ENCODE results near the gene PHACTR1.
A peak's percentile ranks its signal among the peaks of the same experiment; 100 is the strongest.

Gene PHACTR1

DNA sequence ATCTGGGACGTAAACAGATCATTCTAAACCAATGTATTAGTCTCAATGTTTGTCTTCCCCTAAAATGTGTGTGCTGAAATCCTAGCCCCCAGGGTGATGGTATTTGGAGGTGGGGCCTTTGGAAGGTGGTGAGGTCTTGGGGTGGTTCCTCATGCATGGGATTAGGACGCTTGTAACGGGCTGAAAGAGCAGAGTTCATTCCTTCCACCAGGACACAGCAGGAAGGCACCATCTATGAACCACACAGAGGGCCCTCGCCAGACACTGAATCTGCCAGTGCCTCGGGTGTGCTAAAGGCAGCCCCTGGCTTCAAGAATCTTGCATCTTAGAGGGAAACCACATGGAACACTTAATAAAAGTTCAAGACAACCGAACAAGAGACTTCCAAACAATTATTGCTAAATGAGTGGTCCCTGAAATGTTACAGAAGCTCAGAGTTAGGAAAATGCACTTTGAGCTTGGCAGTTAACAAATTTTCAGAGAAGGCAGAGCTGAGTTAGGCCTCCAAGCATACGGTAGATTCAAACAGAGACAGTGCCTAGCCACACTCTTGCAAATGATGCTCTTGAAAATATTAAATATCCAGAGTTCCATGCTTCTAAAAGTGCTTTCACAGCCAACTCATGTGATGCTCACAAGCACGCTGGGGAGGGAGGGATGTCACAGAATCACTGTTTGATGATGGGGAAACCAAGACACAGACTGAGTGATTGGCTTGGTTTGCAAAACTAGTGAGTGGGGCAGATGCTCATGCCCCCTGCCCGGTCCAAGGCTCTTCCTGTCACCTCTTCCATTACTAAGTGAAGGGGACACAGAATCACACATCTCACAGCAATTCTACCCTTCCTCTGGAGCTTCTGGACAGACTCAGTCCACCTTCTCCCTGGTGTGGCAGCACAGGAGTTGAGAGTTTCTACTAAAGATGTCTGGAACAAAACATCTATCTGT is 584.4 kb downstream of the PHACTR1 start:
- Histone ChIP-seq H3K27ac (ENCODE audit: low read depth, low read length) (no peak overlapping the region), H3K27me3 (ENCODE audit: control insufficient read depth in 1 of 2, insufficient read depth in 2 of 2, low read length in 2 of 2) (no peaks in the 10 kb centered on the region), H3K9ac (ENCODE audit: low read length) (no peak overlapping the region), H3K4me1 (ENCODE audit: insufficient read depth, low read length) (peaks cover 8% of the 10 kb centered on the region), H3K4me3 (ENCODE audit: low read depth in 1 of 2, low read length in 2 of 2) (no peak overlapping the region), H3K36me3 (ENCODE audit: insufficient read depth, low read length) (peaks cover 19% of the 10 kb centered on the region), H3K9me3 (ENCODE audit: low read length) (no peaks in the 10 kb centered on the region)

DNA sequence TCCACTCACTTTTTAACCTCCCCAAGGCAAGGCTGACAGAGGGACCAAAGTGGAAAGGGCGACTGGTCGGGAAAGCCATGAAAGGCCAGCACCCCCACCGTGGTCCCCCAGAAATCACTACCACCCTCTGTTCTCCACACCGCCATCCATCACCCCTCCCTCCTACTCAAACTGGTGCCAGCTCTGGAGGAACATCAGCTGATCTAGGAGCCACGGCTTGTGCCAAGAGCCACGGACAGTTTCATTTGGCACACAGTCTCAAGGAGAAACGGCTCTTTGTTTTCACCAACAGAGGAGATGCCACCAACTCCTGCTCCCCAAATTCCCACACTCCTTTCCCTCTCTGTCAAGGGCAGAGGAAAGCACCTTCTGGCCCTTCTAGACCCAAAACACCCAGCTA is 585.7 kb downstream of the PHACTR1 start:
- peaks cover 8% of the 10 kb centered on the region for H3K4me1 ChIP-seq (ENCODE audit: insufficient read depth, low read length)

DNA sequence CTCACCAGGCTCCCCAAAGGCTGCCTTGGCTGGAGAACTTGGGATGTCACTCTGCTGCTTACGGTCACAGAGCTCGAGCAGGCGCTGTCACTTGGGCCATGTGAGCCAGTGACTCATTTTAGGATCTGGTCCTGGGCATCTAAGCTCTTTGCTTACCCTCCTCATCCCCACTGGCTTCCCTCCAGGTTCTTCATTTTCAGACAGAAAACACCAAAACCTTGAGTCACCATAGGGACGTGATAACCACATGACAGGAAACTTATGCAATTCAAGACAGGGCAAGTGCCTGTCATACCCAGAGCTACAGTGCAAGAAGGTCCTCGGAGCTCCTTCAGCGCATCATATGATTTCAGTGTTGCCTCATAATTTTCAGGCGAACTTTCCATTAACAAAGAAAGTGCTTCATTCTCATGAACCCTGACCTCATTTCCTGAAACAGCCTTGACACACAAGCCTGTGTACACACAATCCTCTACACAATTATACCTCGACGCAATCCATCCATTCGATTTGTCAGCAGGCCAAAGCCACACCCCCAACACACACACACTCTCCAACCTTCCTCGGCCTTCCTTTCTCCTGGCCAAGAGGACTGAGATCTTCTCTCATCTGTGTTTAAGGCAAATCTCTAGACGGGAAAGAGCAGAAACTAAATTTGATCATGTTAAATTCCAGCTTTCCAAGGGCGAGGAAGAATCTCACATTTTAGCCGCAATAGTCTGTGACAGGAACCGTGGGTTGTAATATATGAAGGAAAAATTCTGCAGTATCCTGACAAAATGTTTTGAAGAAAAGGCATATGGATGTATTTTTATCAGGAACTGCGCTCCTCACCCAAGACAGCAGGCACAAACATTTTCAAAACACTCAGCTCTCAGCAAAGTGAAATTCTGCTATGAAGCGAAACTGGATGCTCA is 586.4 kb downstream of the PHACTR1 start:
- H3K9ac ChIP-seq (ENCODE audit: low read length), result no peak overlapping the region
- no peak overlapping the region for H3K4me3 ChIP-seq (ENCODE audit: low read depth in 1 of 2, low read length in 2 of 2)
- H3K9me3 ChIP-seq (ENCODE audit: low read length), result no peaks in the 10 kb centered on the region
- H3K36me3 ChIP-seq (ENCODE audit: insufficient read depth, low read length), result peaks cover 25% of the 10 kb centered on the region
- H3K27me3 ChIP-seq (ENCODE audit: control insufficient read depth in 1 of 2, insufficient read depth in 2 of 2, low read length in 2 of 2), result no peaks in the 10 kb centered on the region
- peak overlapping the region; percentile 53 for H3K27ac ChIP-seq (ENCODE audit: low read depth, low read length)
- H3K4me1 ChIP-seq (ENCODE audit: insufficient read depth, low read length), result peaks cover 8% of the 10 kb centered on the region

More for the DNA sequence above, 585.7 kb downstream of the PHACTR1 start:
- Histone ChIP-seq H3K27me3 (ENCODE audit: control insufficient read depth in 1 of 2, insufficient read depth in 2 of 2, low read length in 2 of 2) (no peaks in the 10 kb centered on the region), H3K36me3 (ENCODE audit: insufficient read depth, low read length) (peaks cover 25% of the 10 kb centered on the region), H3K4me3 (ENCODE audit: low read depth in 1 of 2, low read length in 2 of 2) (no peak overlapping the region), H3K9ac (ENCODE audit: low read length) (no peak overlapping the region), H3K27ac (ENCODE audit: low read depth, low read length) (peak overlapping the region; percentile 61), H3K9me3 (ENCODE audit: low read length) (no peaks in the 10 kb centered on the region)

DNA sequence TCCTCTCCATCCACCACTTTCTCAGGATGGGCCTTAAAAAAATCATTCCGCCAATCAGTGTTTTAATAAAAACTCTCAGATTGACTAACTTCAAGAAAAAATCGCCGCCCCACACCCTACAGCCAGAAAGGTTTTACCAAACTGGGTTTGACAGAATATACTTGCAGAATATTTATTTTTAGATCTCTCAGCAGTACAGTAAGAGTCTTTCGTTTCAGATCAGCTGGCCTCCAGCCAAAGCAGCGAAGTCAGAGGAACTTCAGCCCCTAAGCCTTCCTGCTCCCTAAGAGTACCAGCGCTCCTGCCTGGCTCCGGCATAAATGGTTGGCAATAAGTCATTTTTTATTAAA is 587.1 kb downstream of the PHACTR1 start:
- H3K9me3 ChIP-seq (ENCODE audit: low read length), result no peaks in the 10 kb centered on the region
- no peak overlapping the region for H3K9ac ChIP-seq (ENCODE audit: low read length)
- H3K27ac ChIP-seq (ENCODE audit: low read depth, low read length), result peak overlapping the region; percentile 53
- peaks cover 25% of the 10 kb centered on the region for H3K36me3 ChIP-seq (ENCODE audit: insufficient read depth, low read length)
- no peaks in the 10 kb centered on the region for H3K27me3 ChIP-seq (ENCODE audit: control insufficient read depth in 1 of 2, insufficient read depth in 2 of 2, low read length in 2 of 2)
- peaks cover 8% of the 10 kb centered on the region for H3K4me1 ChIP-seq (ENCODE audit: insufficient read depth, low read length)
- no peak overlapping the region for H3K4me3 ChIP-seq (ENCODE audit: low read depth in 1 of 2, low read length in 2 of 2)

DNA sequence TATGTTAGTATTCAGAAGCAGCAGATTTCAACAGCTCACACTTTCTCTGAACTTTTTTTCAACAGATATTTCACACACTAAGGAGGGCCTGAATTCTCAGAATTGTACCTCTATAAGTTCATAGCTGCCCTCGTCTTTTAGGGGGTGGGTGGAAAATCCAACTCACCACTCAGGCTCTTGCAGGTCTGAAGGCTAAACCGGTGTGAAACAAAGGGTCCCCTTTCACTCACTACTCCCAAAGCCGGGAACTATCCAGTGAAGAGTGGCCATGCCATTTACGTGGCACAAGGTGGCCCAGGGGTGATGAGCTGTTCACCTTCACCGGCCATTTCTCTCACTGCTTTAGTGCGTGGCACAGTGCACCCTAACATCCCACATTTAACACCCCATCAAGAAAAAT is 587.5 kb downstream of the PHACTR1 start:
- Histone ChIP-seq H3K36me3 (ENCODE audit: insufficient read depth, low read length) (peaks cover 25% of the 10 kb centered on the region), H3K4me3 (ENCODE audit: low read depth in 1 of 2, low read length in 2 of 2) (no peak overlapping the region), H3K9ac (ENCODE audit: low read length) (no peak overlapping the region), H3K9me3 (ENCODE audit: low read length) (no peaks in the 10 kb centered on the region), H3K27me3 (ENCODE audit: control insufficient read depth in 1 of 2, insufficient read depth in 2 of 2, low read length in 2 of 2) (no peaks in the 10 kb centered on the region), H3K4me1 (ENCODE audit: insufficient read depth, low read length) (peaks cover 8% of the 10 kb centered on the region), H3K27ac (ENCODE audit: low read depth, low read length) (no peak overlapping the region)

DNA sequence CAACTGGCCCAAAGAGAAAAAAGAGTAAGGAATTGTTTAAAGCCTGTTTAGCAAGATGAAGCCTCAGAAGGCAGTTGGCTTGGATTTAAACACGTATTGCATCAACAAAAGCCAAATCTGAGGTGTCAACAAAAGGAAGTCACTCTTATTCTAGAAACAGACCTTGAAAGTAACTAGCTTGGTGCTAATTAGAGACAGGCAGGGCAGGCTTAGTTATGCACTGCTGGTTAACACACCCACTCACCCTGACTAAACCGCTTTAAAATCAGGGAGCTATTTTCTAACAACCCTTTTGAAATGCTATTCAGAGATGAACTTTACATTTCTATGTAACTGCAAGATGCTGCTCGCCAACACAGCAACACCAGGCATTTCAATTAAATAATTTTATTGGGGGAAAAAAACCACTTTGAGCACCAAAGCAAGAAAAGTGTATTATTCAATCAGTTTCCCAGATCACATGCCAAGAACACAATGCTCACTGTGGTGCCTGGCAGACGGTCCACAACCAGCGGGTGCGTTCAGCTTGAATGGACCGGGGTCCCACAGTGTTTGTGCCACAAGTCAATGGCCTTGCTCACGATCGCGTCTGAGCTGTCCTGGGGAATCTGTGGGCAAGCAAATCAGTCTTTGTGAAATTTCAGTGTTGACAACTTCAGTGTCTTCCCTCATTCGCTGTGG is 588.2 kb downstream of the PHACTR1 start:
- Histone ChIP-seq H3K4me3 (ENCODE audit: low read depth in 1 of 2, low read length in 2 of 2) (no peak overlapping the region), H3K4me1 (ENCODE audit: insufficient read depth, low read length) (peaks cover 8% of the 10 kb centered on the region), H3K27me3 (ENCODE audit: control insufficient read depth in 1 of 2, insufficient read depth in 2 of 2, low read length in 2 of 2) (no peaks in the 10 kb centered on the region), H3K36me3 (ENCODE audit: insufficient read depth, low read length) (peaks cover 25% of the 10 kb centered on the region), H3K27ac (ENCODE audit: low read depth, low read length) (no peak overlapping the region), H3K9me3 (ENCODE audit: low read length) (no peaks in the 10 kb centered on the region), H3K9ac (ENCODE audit: low read length) (no peak overlapping the region)

DNA sequence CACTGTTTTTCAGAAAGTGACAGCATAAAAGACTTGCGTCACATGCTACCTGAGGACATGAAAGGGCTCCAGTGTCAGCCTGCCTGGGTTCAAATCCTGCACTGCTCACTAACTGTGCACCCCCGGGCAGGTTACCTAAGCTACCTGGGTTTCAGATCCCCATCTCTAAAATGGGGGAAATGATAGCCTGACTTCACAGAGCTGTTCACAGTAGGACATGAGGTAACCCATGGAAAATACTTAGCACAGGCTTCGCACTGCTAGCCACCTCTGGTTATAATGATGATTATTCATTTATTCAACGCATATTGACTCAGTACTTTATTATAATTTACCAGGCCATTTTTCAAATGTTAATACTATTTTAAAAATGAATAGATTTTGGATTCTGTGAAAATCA is 588.7 kb downstream of the PHACTR1 start:
- Histone ChIP-seq H3K4me1 (ENCODE audit: insufficient read depth, low read length) (peaks cover 8% of the 10 kb centered on the region), H3K9me3 (ENCODE audit: low read length) (no peaks in the 10 kb centered on the region), H3K27me3 (ENCODE audit: control insufficient read depth in 1 of 2, insufficient read depth in 2 of 2, low read length in 2 of 2) (no peaks in the 10 kb centered on the region), H3K9ac (ENCODE audit: low read length) (no peak overlapping the region), H3K27ac (ENCODE audit: low read depth, low read length) (no peak overlapping the region), H3K4me3 (ENCODE audit: low read depth in 1 of 2, low read length in 2 of 2) (no peak overlapping the region), H3K36me3 (ENCODE audit: insufficient read depth, low read length) (peaks cover 25% of the 10 kb centered on the region)

DNA sequence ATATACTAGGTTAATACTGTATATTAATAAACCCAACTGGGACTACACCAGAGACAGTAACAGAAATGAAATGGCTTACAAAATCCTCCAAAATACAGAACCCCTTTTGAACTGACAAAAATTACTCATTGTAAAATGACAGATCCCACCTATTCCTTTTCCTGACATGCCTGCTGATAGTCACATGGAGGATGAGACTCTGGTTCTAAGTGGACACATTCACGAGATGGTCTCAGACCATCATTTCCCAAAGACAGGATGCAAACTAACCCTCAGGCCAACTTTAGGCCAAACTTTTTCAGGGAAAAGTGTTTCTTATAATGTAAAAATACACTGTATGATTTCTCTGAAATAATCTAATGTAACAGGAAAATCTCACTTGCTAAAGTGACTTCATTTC is 589.2 kb downstream of the PHACTR1 start:
- H3K9me3 ChIP-seq (ENCODE audit: low read length), result no peaks in the 10 kb centered on the region
- H3K27ac ChIP-seq (ENCODE audit: low read depth, low read length), result no peak overlapping the region
- H3K27me3 ChIP-seq (ENCODE audit: control insufficient read depth in 1 of 2, insufficient read depth in 2 of 2, low read length in 2 of 2), result no peaks in the 10 kb centered on the region
- no peak overlapping the region for H3K9ac ChIP-seq (ENCODE audit: low read length)
- H3K4me1 ChIP-seq (ENCODE audit: insufficient read depth, low read length), result peaks cover 8% of the 10 kb centered on the region
- peaks cover 25% of the 10 kb centered on the region for H3K36me3 ChIP-seq (ENCODE audit: insufficient read depth, low read length)
- no peak overlapping the region for H3K4me3 ChIP-seq (ENCODE audit: low read depth in 1 of 2, low read length in 2 of 2)

DNA sequence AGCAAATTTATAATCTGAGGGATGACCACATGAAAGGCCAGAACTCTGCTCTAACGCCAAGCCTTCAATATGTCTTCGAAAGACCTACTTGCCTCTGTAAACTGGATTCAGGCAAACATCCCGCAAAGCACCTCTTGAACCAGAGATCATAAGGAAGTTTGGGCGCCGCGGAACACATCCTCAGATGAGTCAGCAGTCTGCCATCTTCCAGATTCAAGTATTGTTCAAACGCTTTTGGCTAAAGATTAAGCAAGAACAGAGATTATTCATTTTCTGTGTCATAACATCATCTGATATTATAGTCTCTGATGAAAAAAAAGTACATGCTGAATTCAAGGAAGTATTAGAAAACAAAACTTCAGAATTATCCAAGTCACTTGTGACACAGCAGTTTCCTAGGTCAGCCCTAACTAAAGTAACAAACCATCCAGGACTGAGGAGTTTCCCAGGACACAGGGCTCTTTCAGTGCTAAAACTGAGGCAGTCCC is 591.0 kb downstream of the PHACTR1 start:
- Histone ChIP-seq H3K27ac (ENCODE audit: low read depth, low read length) (no peak overlapping the region), H3K4me3 (ENCODE audit: low read depth in 1 of 2, low read length in 2 of 2) (no peak overlapping the region), H3K27me3 (ENCODE audit: control insufficient read depth in 1 of 2, insufficient read depth in 2 of 2, low read length in 2 of 2) (no peaks in the 10 kb centered on the region), H3K9me3 (ENCODE audit: low read length) (no peaks in the 10 kb centered on the region), H3K9ac (ENCODE audit: low read length) (no peak overlapping the region), H3K4me1 (ENCODE audit: insufficient read depth, low read length) (peaks cover 8% of the 10 kb centered on the region), H3K36me3 (ENCODE audit: insufficient read depth, low read length) (peaks cover 14% of the 10 kb centered on the region)

DNA sequence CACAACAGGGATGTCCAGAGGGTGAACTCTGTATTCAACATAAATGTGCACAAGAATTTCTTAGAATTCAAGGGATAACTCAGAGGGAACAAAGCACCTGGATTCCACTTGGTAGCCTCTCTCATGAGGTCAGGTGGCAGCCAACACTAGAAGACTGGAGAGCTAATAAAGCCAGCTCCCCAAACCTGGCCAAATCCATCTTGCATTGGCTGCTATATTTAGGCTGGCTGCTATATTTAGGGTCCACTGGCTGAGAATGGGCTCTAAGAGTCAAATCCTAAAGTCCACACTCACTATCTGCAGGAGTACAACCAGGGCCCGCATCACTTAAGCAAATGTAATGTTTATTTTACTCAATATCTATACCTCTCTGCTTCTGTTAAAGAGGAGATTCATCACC is 591.8 kb downstream of the PHACTR1 start:
- Histone ChIP-seq H3K4me3 (ENCODE audit: low read depth in 1 of 2, low read length in 2 of 2) (no peak overlapping the region), H3K4me1 (ENCODE audit: insufficient read depth, low read length) (peaks cover 8% of the 10 kb centered on the region), H3K27ac (ENCODE audit: low read depth, low read length) (no peak overlapping the region), H3K9me3 (ENCODE audit: low read length) (no peaks in the 10 kb centered on the region), H3K36me3 (ENCODE audit: insufficient read depth, low read length) (peaks cover 14% of the 10 kb centered on the region), H3K9ac (ENCODE audit: low read length) (no peak overlapping the region), H3K27me3 (ENCODE audit: control insufficient read depth in 1 of 2, insufficient read depth in 2 of 2, low read length in 2 of 2) (no peaks in the 10 kb centered on the region)

DNA sequence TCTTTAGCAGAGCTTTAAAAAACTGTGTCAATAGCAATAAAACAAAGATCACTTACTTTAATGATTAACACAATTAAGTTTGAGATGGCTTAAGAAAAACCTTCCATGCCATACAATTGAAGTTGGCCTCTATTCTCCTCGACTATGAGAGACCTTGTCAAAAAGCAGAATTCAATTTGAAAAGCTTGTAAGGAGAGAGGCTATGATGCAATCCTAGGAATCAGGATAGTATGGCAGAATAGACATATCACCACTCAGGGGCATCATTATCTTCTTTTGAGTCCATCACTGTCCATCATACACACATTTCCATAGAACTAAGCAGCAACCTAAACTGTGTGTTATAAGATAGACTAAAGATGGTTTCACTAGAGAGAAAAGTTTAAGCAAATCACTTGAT is 594.6 kb downstream of the PHACTR1 start:
- Histone ChIP-seq H3K27me3 (ENCODE audit: control insufficient read depth in 1 of 2, insufficient read depth in 2 of 2, low read length in 2 of 2) (no peaks in the 10 kb centered on the region), H3K4me1 (ENCODE audit: insufficient read depth, low read length) (no peaks in the 10 kb centered on the region), H3K4me3 (ENCODE audit: low read depth in 1 of 2, low read length in 2 of 2) (no peak overlapping the region), H3K9ac (ENCODE audit: low read length) (no peak overlapping the region), H3K27ac (ENCODE audit: low read depth, low read length) (no peak overlapping the region), H3K9me3 (ENCODE audit: low read length) (no peaks in the 10 kb centered on the region), H3K36me3 (ENCODE audit: insufficient read depth, low read length) (peaks cover 19% of the 10 kb centered on the region)

All from muscle layer of colon (tissue), 2 donors.